NCI-H345 (cell line): ENCODE measurements around the gene CD226.
"Not testable (repeated sequence)": the region's sequence is repeated elsewhere in the genome, so short reads cannot be mapped to it uniquely, and the experiment has no call there.

Experiments
- DNase-seq: peaks from one replicate; lab custom pipeline; 2025; lab: John Stamatoyannopoulos, UW

Gene CD226

GRCh38 chr18:69947361-69948133 is at the start of gene CD226:
Gene CD226 (minus strand): TSS chr18:69947873. CDS start chr18:69947406, 467 bp downstream.
- no peak for DNase-seq

- DNase-seq: no peak
Measured at GRCh38 chr18:69996951-69997798, 49.5 kb upstream of the CD226 start.

GRCh38 chr18:69996417-69996816 is 48.7 kb upstream of the CD226 start:
- DNase-seq: no peak

GRCh38 chr18:69995774-69996173 is 48.1 kb upstream of the CD226 start:
- no peak for DNase-seq

- no peak for DNase-seq
Measured at GRCh38 chr18:69992776-69993175, 45.1 kb upstream of the CD226 start.

- no peak for DNase-seq
Measured at GRCh38 chr18:69987870-69988269, 40.2 kb upstream of the CD226 start.

- no peak for DNase-seq
Measured at GRCh38 chr18:69985239-69985638, 37.6 kb upstream of the CD226 start.

- DNase-seq: no peak
Measured at GRCh38 chr18:69982417-69982816, 34.7 kb upstream of the CD226 start.

GRCh38 chr18:69981948-69982347 is 34.3 kb upstream of the CD226 start:
- DNase-seq: no peak

- no peak for DNase-seq
Measured at GRCh38 chr18:69980982-69981804, 33.5 kb upstream of the CD226 start.

- no peak for DNase-seq
Measured at GRCh38 chr18:69980509-69980908, 32.8 kb upstream of the CD226 start.

GRCh38 chr18:69978732-69979715 is 31.4 kb upstream of the CD226 start:
- DNase-seq: no peak

- not testable (repeated sequence) for DNase-seq
Measured at GRCh38 chr18:69975294-69975693, 27.6 kb upstream of the CD226 start.

GRCh38 chr18:69974365-69974764 is 26.7 kb upstream of the CD226 start:
- no peak for DNase-seq

GRCh38 chr18:69969491-69969890 is 21.8 kb upstream of the CD226 start:
- no peak for DNase-seq

- DNase-seq: peak; percentile 89
Measured at GRCh38 chr18:69968039-69968438, 20.4 kb upstream of the CD226 start.

GRCh38 chr18:69963196-69963595 is 15.5 kb upstream of the CD226 start:
- no peak for DNase-seq

GRCh38 chr18:69961718-69962117 is 14.0 kb upstream of the CD226 start:
- no peak for DNase-seq

- DNase-seq: no peak
Measured at GRCh38 chr18:69958422-69958821, 10.7 kb upstream of the CD226 start.

GRCh38 chr18:69957747-69958146 is 10.1 kb upstream of the CD226 start:
- DNase-seq: no peak
